Astrocyte (in vitro differentiated cells and primary cell): ENCODE measurements around the gene EYS. TPM values are rescaled to one million over a fixed set of nuclear protein-coding genes. Genes with fewer than 3 reads are reported as not detected.

Source experiments
- DNase-seq: peaks from one replicate; pipeline ENCODE4 v3.0.0-alpha.2; 2010; ENCODE audit warnings: low read depth
- FAIRE-seq: peaks from 2 replicates; lab custom pipeline; 2011; peaks lifted over from hg19 to GRCh38; lab: Jason Lieb, UNC
- H2AFZ ChIP-seq: 2 replicates; pipeline ENCODE4 v1.6.0; 2012; ENCODE audit warnings: low read depth, low read length, inconsistent platforms
- H3K27ac ChIP-seq: 2 replicates; pipeline ENCODE4 v1.5.1; 2011; ENCODE audit warnings: low read depth, low read length, inconsistent platforms
- H3K27me3 ChIP-seq: 2 replicates; pipeline ENCODE4 v1.6.0; 2011; ENCODE audit warnings: low read length, inconsistent platforms; ENCODE audit not compliant: insufficient read depth
- H3K36me3 ChIP-seq: 2 replicates; pipeline ENCODE4 v1.5.1; 2011; ENCODE audit warnings: low read length, inconsistent platforms; ENCODE audit not compliant: insufficient read depth
- H3K4me1 ChIP-seq: 2 replicates; pipeline ENCODE4 v1.5.1; 2011; ENCODE audit warnings: low read length, inconsistent platforms; ENCODE audit not compliant: insufficient read depth
- H3K4me2 ChIP-seq: 2 replicates; pipeline ENCODE4 v1.6.0; 2012; ENCODE audit warnings: low read length, inconsistent platforms
- H3K4me3 ChIP-seq: 2 replicates; pipeline ENCODE4 v1.5.1; 2011; ENCODE audit warnings: low read depth, mild to moderate bottlenecking, low read length, inconsistent platforms; ENCODE audit not compliant: insufficient read depth
- H3K79me2 ChIP-seq: 2 replicates; pipeline ENCODE4 v1.6.0; 2012; ENCODE audit warnings: mild to moderate bottlenecking, low read length, inconsistent platforms; ENCODE audit not compliant: insufficient read depth
- H3K9ac ChIP-seq: 2 replicates; pipeline ENCODE4 v1.6.0; 2012; ENCODE audit warnings: mild to moderate bottlenecking, low read length, inconsistent platforms
- H3K9me3 ChIP-seq: 2 replicates; pipeline ENCODE4 v1.5.1; 2012; ENCODE audit warnings: low read depth, mild to moderate bottlenecking, low read length, inconsistent platforms; ENCODE audit not compliant: insufficient read depth
- H4K20me1 ChIP-seq: 2 replicates; pipeline ENCODE4 v1.6.0; 2012; ENCODE audit warnings: low read length, inconsistent platforms; ENCODE audit not compliant: insufficient read depth
- H3K27ac Mint-ChIP-seq: one replicate; pipeline ENCODE4 v1.8.0; 2021; ENCODE audit warnings: mild to moderate bottlenecking, mixed read lengths; ENCODE audit not compliant: unreplicated experiment
- H3K27me3 Mint-ChIP-seq: one replicate; pipeline ENCODE4 v1.8.0; 2021; ENCODE audit warnings: low read depth, mixed read lengths; ENCODE audit not compliant: unreplicated experiment
- H3K36me3 Mint-ChIP-seq: one replicate; pipeline ENCODE4 v1.8.0; 2021; ENCODE audit warnings: low read depth, mixed read lengths; ENCODE audit not compliant: unreplicated experiment
- H3K4me1 Mint-ChIP-seq: one replicate; pipeline ENCODE4 v1.8.0; 2021; ENCODE audit warnings: low read depth, mixed read lengths; ENCODE audit not compliant: unreplicated experiment
- H3K4me3 Mint-ChIP-seq: one replicate; pipeline ENCODE4 v1.8.0; 2021; ENCODE audit warnings: mild to moderate bottlenecking, moderate library complexity, mixed read lengths; ENCODE audit not compliant: unreplicated experiment
- H3K9me3 Mint-ChIP-seq: one replicate; pipeline ENCODE4 v1.8.0; 2021; ENCODE audit warnings: mild to moderate bottlenecking, mixed read lengths; ENCODE audit not compliant: unreplicated experiment
- CTCF ChIP-seq: IDR thresholded peaks from 2 replicates; pipeline ENCODE4 v1.5.1; 2011; ENCODE audit warnings: low read depth, mild to moderate bottlenecking, inconsistent platforms, low read length, moderate library complexity; ENCODE audit not compliant: insufficient read depth
- EZH2 ChIP-seq: IDR thresholded peaks from 2 replicates; pipeline ENCODE4 v1.6.1; 2012; ENCODE audit warnings: mild to moderate bottlenecking, low read length, inconsistent platforms; ENCODE audit not compliant: insufficient read depth
- total RNA-seq: library from RNA; stranded (reverse); gene quantifications from 2 replicates; pipeline ENCODE4 v1.2.1, GENCODE V29; 2021

EYS gene
- total RNA-seq, 1 donor from 2014 or later, result 0.16 TPM

- Mint-ChIP-seq H3K27me3 (no peaks in the 10 kb centered on the region), H3K36me3 (peaks cover 6% of the 10 kb centered on the region), H3K4me3 (no peak overlapping the region), H3K4me1 (no peaks in the 10 kb centered on the region), H3K9me3 (no peaks in the 10 kb centered on the region), H3K27ac (no peak overlapping the region)
- no peak overlapping the region for H3K4me2 ChIP-seq
- H3K9ac ChIP-seq, result no peak overlapping the region
- H3K4me1 ChIP-seq, result no peaks in the 10 kb centered on the region
- H3K4me3 ChIP-seq, result no peak overlapping the region
- no peaks in the 10 kb centered on the region for H3K9me3 ChIP-seq
- no peaks in the 10 kb centered on the region for H4K20me1 ChIP-seq
- FAIRE-seq (no peak), DNase-seq (no peak)
- TF ChIP-seq EZH2 (no peak), CTCF (no peak)
- peaks cover 27% of the 10 kb centered on the region for H3K36me3 ChIP-seq
- H2AFZ ChIP-seq, result no peak overlapping the region
- H3K27me3 ChIP-seq, result no peaks in the 10 kb centered on the region
- H3K79me2 ChIP-seq, result no peaks in the 10 kb centered on the region
- no peak overlapping the region for H3K27ac ChIP-seq
Measured at GRCh38 chr6:63705707-63706106, 2001.3 kb downstream of the EYS start.

GRCh38 chr6:63690221-63690620, 2016.8 kb downstream of the EYS start:
- H3K27me3 ChIP-seq, result no peaks in the 10 kb centered on the region
- H3K4me3 ChIP-seq, result no peak overlapping the region
- Mint-ChIP-seq H3K36me3 (no peaks in the 10 kb centered on the region), H3K4me1 (no peaks in the 10 kb centered on the region), H3K27me3 (no peaks in the 10 kb centered on the region), H3K27ac (no peak overlapping the region), H3K4me3 (no peak overlapping the region), H3K9me3 (no peaks in the 10 kb centered on the region)
- no peak overlapping the region for H3K9ac ChIP-seq
- no peaks in the 10 kb centered on the region for H3K79me2 ChIP-seq
- TF ChIP-seq EZH2, result no peak
- TF ChIP-seq CTCF, result no peak
- FAIRE-seq (no peak), DNase-seq (no peak)
- no peak overlapping the region for H3K27ac ChIP-seq
- H4K20me1 ChIP-seq, result peaks cover 5% of the 10 kb centered on the region
- H3K4me2 ChIP-seq, result no peak overlapping the region
- H3K9me3 ChIP-seq, result no peaks in the 10 kb centered on the region
- H3K36me3 ChIP-seq, result no peaks in the 10 kb centered on the region
- no peaks in the 10 kb centered on the region for H3K4me1 ChIP-seq
- H2AFZ ChIP-seq, result no peak overlapping the region

GRCh38 chr6:63689421-63689820, 2017.6 kb downstream of the EYS start:
- H3K79me2 ChIP-seq, result no peaks in the 10 kb centered on the region
- Mint-ChIP-seq H3K4me1 (no peaks in the 10 kb centered on the region), H3K9me3 (no peaks in the 10 kb centered on the region), H3K27ac (no peak overlapping the region), H3K4me3 (no peak overlapping the region), H3K36me3 (no peaks in the 10 kb centered on the region), H3K27me3 (no peaks in the 10 kb centered on the region)
- FAIRE-seq, result no peak
- no peak overlapping the region for H3K4me2 ChIP-seq
- H3K36me3 ChIP-seq, result peaks cover 5% of the 10 kb centered on the region
- H3K9me3 ChIP-seq, result no peaks in the 10 kb centered on the region
- DNase-seq, result no peak
- no peaks in the 10 kb centered on the region for H3K4me1 ChIP-seq
- no peak overlapping the region for H2AFZ ChIP-seq
- no peak overlapping the region for H3K4me3 ChIP-seq
- H3K9ac ChIP-seq, result no peak overlapping the region
- H3K27ac ChIP-seq, result no peak overlapping the region
- no peaks in the 10 kb centered on the region for H3K27me3 ChIP-seq
- TF ChIP-seq EZH2 (no peak), CTCF (no peak)
- H4K20me1 ChIP-seq, result peaks cover 5% of the 10 kb centered on the region
